ENCODE measurements around the gene SLC4A5.

GRCh38 chr2:74221091-74221490 lies 122.1 kb downstream of the SLC4A5 start:
- TF ChIP-seq GLI4 (tag by site-specific recombination; IDR thresholded peaks at IDR 0.05): no peak
- no peak for TF ChIP-seq ZNF514 (tag by site-specific recombination; IDR thresholded peaks at IDR 0.05)
- TF ChIP-seq ZFP37 (tag by site-specific recombination; IDR thresholded peaks at IDR 0.05): no peak
- no peak for TF ChIP-seq ZNF24 (tag by site-specific recombination; IDR thresholded peaks at IDR 0.05)
- TF ChIP-seq CTCF (tag by site-specific recombination; IDR thresholded peaks at IDR 0.05): no peak
- no peak for TF ChIP-seq ZNF777 (tag by site-specific recombination; IDR thresholded peaks at IDR 0.05; ENCODE audit: borderline replicate concordance)
- TF ChIP-seq ZNF274 (IDR thresholded peaks at IDR 0.05; ENCODE audit: low read length): no peak
- TF ChIP-seq ZNF274 (tag by site-specific recombination; IDR thresholded peaks at IDR 0.05; ENCODE audit: borderline replicate concordance): no peak

Measured in HEK293 (cell line).